HepG2 (cell line): Measurements from ENCODE around the gene EFCAB8. TPM values are rescaled to one million over a fixed set of nuclear protein-coding genes. Genes with fewer than 3 reads are reported as not detected.

Source experiments
- AGO2 ChIP-seq: fragments of 200-400 bp; formaldehyde crosslinking; optimal IDR thresholded peaks from 2 replicates; pipeline ENCODE3; 2017; ENCODE audit warnings: mild to moderate bottlenecking, low read depth, low read length, moderate library complexity
- CC2D1A ChIP-seq: sonication (generic); formaldehyde crosslinking; IDR thresholded peaks from 2 replicates; pipeline ENCODE4 v1.8.1; 2023; ENCODE audit warnings: mild to moderate bottlenecking, missing genetic modification reagents
- DMTF1 ChIP-seq: sonication (generic); formaldehyde crosslinking; IDR thresholded peaks from 2 replicates; pipeline ENCODE4 v1.4.0; 2020; ENCODE audit warnings: mild to moderate bottlenecking, missing genetic modification reagents
- GFI1 ChIP-seq: sonication (generic); formaldehyde crosslinking; IDR thresholded peaks from 2 replicates; pipeline ENCODE4 v1.5.0; 2020; ENCODE audit warnings: missing genetic modification reagents, mild to moderate bottlenecking, borderline replicate concordance
- HDAC6 ChIP-seq: fragments of 200-600 bp; sonication (generic); IDR thresholded peaks from 2 replicates; pipeline ENCODE4 v1.7.0; 2017; ENCODE audit warnings: mild to moderate bottlenecking, antibody characterized with exemption, low read length, low read depth
- MTA3 ChIP-seq: sonication (generic); formaldehyde crosslinking; IDR thresholded peaks from 2 replicates; pipeline ENCODE4 v1.4.0; 2020; ENCODE audit warnings: missing genetic modification reagents
- NFRKB ChIP-seq: fragments of 450-650 bp; IDR thresholded peaks from 2 replicates; pipeline ENCODE4 v1.6.1; 2017
- POLR2A ChIP-seq, 2 experiments: IDR thresholded peaks; 2 replicates each; pipeline ENCODE4 v1.6.1; 2011; ENCODE audit warnings: low read depth in 2 of 2, low read length in 2 of 2, mild to moderate bottlenecking in 1 of 2, moderate library complexity in 1 of 2; ENCODE audit not compliant: insufficient read depth in 1 of 2
- PREB ChIP-seq: sonication (generic); formaldehyde crosslinking; IDR thresholded peaks from 2 replicates; pipeline ENCODE4 v1.4.0; 2020; ENCODE audit warnings: missing genetic modification reagents
- RARA ChIP-seq: IDR thresholded peaks from 2 replicates; pipeline ENCODE4 v1.6.1; 2016; ENCODE audit warnings: missing genetic modification reagents, missing compliant biosample characterization
- SRSF1 ChIP-seq: fragments of 200-400 bp; formaldehyde crosslinking; optimal IDR thresholded peaks from 2 replicates; pipeline ENCODE3; 2017; ENCODE audit warnings: mild to moderate bottlenecking, low read depth, low read length, moderate library complexity
- TEAD2 ChIP-seq: sonication (generic); formaldehyde crosslinking; IDR thresholded peaks from 2 replicates; pipeline ENCODE4 v1.9.0; 2021; ENCODE audit warnings: missing genetic modification reagents
- U2AF1 ChIP-seq: fragments of 200-400 bp; formaldehyde crosslinking; optimal IDR thresholded peaks from 2 replicates; pipeline ENCODE3; 2017; ENCODE audit warnings: mild to moderate bottlenecking, low read depth, low read length
- ZBTB20 ChIP-seq: sonication (generic); formaldehyde crosslinking; IDR thresholded peaks from 2 replicates; pipeline ENCODE4 v1.8.1; 2023; ENCODE audit warnings: missing genetic modification reagents, low read depth, mild to moderate bottlenecking, borderline replicate concordance
- ZBTB4 ChIP-seq: sonication (generic); formaldehyde crosslinking; IDR thresholded peaks from 2 replicates; pipeline ENCODE4 v1.4.0; 2020; ENCODE audit warnings: missing genetic modification reagents, mild to moderate bottlenecking, borderline replicate concordance
- ZNF337 ChIP-seq: sonication (generic); formaldehyde crosslinking; IDR thresholded peaks from 2 replicates; pipeline ENCODE4 v1.5.1; 2020; ENCODE audit warnings: missing genetic modification reagents, low read depth, mild to moderate bottlenecking, borderline replicate concordance
- ZNF546 ChIP-seq: sonication (generic); formaldehyde crosslinking; conservative IDR thresholded peaks from 2 replicates; pipeline ENCODE4 v1.8.1; 2023; ENCODE audit warnings: mild to moderate bottlenecking, missing genetic modification reagents
- ZNF569 ChIP-seq: sonication (generic); formaldehyde crosslinking; IDR thresholded peaks from 2 replicates; pipeline ENCODE4 v1.5.0; 2020; ENCODE audit warnings: mild to moderate bottlenecking, missing genetic modification reagents, moderate library complexity, borderline replicate concordance
- ZNF772 ChIP-seq: sonication (generic); formaldehyde crosslinking; IDR thresholded peaks from 2 replicates; pipeline ENCODE4 v1.5.0; 2020; ENCODE audit warnings: mild to moderate bottlenecking, missing genetic modification reagents
- ZNF782 ChIP-seq: sonication (generic); formaldehyde crosslinking; IDR thresholded peaks from 2 replicates; pipeline ENCODE4 v1.4.0; 2020; ENCODE audit warnings: missing genetic modification reagents, mild to moderate bottlenecking, borderline replicate concordance
- polyA plus RNA-seq, 8 experiments: library from polyadenylated mRNA; depleted of rRNA in 3 of 8; stranded (reverse) in 7 of 8; unstranded in 1 of 8; fragments of >200 nt; fragmentation: Illumina TruSeq in 4 of 8; extraction: Trizol in 4 of 8; gene quantifications; 2 replicates each; pipeline versions ENCODE4 v1.2.1 to v1.2.3, GENCODE V29; 2011 to 2016; ENCODE audit warnings: low read depth in 4 of 8, missing spikeins in 1 of 8, mixed read lengths in 1 of 8; ENCODE audit not compliant: insufficient read depth in 1 of 8
- total RNA-seq, 5 experiments: library from RNA; depleted of rRNA; stranded (reverse); fragments of >200 nt; fragmentation: Illumina TruSeq; extraction: Trizol; gene quantifications; 2 replicates each; pipeline ENCODE4 v1.2.3, GENCODE V29; 2016; ENCODE audit warnings: low read depth in 1 of 5
- TF ChIP-seq, protein P1 (sequence below): IDR thresholded peaks from 2 replicates; pipeline ENCODE4 v1.6.1; 2016; ENCODE audit warnings: missing compliant biosample characterization, missing genetic modification reagents, borderline replicate concordance

EFCAB8 gene
- total and polyA plus RNA-seq, 2 of the 13 experiments (the other 11 are each of a cell fraction or from before 2014, with no cell fraction given), result 0.15 to 0.22 TPM

DNA sequence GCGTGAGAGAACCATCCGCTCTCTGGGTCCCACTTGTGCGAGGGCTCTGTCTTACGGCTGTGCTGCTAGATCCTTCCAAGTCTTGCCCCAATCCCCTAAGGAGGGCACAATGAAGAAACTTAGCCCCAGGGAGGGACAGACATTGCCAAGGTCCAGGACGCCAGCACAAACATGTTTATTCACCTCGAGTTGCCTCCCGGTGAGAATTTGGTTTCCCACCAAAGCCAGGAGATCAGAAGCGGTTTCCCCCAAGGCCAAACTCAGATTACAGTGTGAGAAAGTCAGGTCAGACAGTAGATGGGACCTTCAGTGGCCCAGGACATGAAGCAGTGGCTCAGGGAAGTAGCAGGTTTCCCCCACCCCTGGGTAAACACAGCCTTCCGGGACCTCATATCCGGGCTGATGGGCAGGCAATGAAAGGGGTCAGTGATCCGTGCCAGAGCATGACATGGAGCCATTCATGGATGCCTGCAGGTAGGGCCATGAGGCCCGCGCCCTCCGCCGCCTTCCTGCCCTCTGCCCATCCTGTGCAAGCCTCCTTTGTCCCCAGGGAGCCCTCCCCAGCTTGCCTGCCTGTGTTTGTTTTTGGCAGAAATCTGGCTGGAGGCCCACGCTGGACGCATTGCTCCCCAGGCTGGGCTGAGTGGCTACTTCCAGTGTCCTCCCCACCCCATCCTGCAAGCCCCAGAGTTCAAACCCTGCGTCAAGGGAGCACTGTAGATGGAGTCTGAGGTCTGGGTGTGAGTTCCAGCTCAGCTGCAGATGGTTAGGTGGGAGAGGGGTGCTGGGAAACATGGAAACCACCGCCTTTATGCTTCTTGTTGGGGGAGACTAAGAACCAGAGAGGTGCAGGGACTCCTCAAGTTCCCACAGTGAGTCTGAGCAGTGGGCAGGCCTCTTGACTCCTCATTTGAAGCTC is 150.8 kb downstream of the EFCAB8 start (continued):
- TF ChIP-seq ZBTB4 (CRISPR knock-in tag) (peak; percentile 83), PREB (CRISPR knock-in tag) (no peak; the same call in none of the 2 replicates), AGO2 (peak; percentile 93), MTA3 (CRISPR knock-in tag) (no peak), POLR2A (IDR thresholded peaks at IDR 0.05; ENCODE audit: insufficient read depth in 1 of 2, low read depth in 2 of 2, low read length in 2 of 2) (peak; percentile 80 to 84), CC2D1A (CRISPR knock-in tag) (no peak), NFRKB (no peak), HDAC6 (no peak), ZNF772 (CRISPR knock-in tag) (peak; percentile 91; the same call in 1 of the 2 replicates), GFI1 (CRISPR knock-in tag) (peak; percentile 94), DMTF1 (0 out of 2 replicates have a peak, but pooled peaks have one; percentile 91), ZNF337 (peak; percentile 98), RARA (CRISPR knock-in tag) (peak; percentile 98), ZBTB20 (CRISPR knock-in tag) (peak; percentile 91; the same call in 1 of the 2 replicates), ZNF569 (no peak), TEAD2 (no peak), ZNF546 (CRISPR knock-in tag) (no peak; the same call in 1 of the 2 replicates), U2AF1 (peak; percentile 87), SRSF1 (peak; percentile 83), ZNF782 (CRISPR knock-in tag) (peak; percentile 97; the same call in 1 of the 2 replicates)
- TF ChIP-seq, protein P1, sequence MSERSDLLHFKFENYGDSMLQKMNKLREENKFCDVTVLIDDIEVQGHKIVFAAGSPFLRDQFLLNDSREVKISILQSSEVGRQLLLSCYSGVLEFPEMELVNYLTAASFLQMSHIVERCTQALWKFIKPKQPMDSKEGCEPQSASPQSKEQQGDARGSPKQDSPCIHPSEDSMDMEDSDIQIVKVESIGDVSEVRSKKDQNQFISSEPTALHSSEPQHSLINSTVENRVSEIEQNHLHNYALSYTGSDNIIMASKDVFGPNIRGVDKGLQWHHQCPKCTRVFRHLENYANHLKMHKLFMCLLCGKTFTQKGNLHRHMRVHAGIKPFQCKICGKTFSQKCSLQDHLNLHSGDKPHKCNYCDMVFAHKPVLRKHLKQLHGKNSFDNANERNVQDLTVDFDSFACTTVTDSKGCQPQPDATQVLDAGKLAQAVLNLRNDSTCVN (CRISPR knock-in tag), result peak; percentile 87
